Panc1 (cell line): ENCODE data around the gene NID1. TPM values are rescaled to one million over a fixed set of nuclear protein-coding genes. Genes with fewer than 3 reads are reported as not detected.

Experiments used
- ATAC-seq: fragments of 200-7000 bp; cut with Tn5 transposase; 2 replicates; pipeline ENCODE4 v1.9.1; 2020; ENCODE audit warnings: mild to moderate bottlenecking, moderate library complexity
- BruUV-seq: library from RNA; stranded (reverse); fragments of 400-500 nt; replicated peaks from 2 replicates; lab custom pipeline; 2021; lab: Mats Ljungman, UMichigan
- CTCF ChIA-PET: fragments of 300-600 bp; sonication (Branson Sonifier 250); formaldehyde crosslinking; loops from one replicate; lab custom pipeline; 2022; ENCODE audit warnings: antibody characterized with exemption; lab: Charles Lee
- POLR2A ChIA-PET: fragments of 300-600 bp; sonication (Branson Sonifier 250); formaldehyde crosslinking; loops from one replicate; lab custom pipeline; 2022; ENCODE audit warnings: antibody characterized with exemption; lab: Charles Lee
- DNase-seq: peaks from one replicate; pipeline ENCODE4 v3.0.0-alpha.2; 2010; ENCODE audit warnings: low read depth, low spot score
- H3K27ac ChIP-seq: 2 replicates; pipeline ENCODE4 v1.5.1; 2011; ENCODE audit warnings: mild to moderate bottlenecking, low read length, inconsistent platforms
- H3K27me3 ChIP-seq: fragments of 200-500 bp; sonication (Bioruptor generic); 2 replicates; pipeline ENCODE4 v1.6.0; 2014; ENCODE audit warnings: low read length, inconsistent platforms; ENCODE audit not compliant: control insufficient read depth, insufficient read depth
- H3K36me3 ChIP-seq: fragments of 200-500 bp; sonication (Bioruptor generic); 2 replicates; pipeline ENCODE4 v1.5.1; 2014; ENCODE audit warnings: inconsistent platforms, mild to moderate bottlenecking, low read length, moderate library complexity; ENCODE audit not compliant: control insufficient read depth, insufficient read depth
- H3K4me1 ChIP-seq: 2 replicates; pipeline ENCODE4 v1.5.1; 2011; ENCODE audit warnings: inconsistent platforms, mild to moderate bottlenecking, low read length, moderate library complexity; ENCODE audit not compliant: control insufficient read depth, insufficient read depth
- H3K4me3 ChIP-seq, 2 experiments: 2 replicates each; pipeline ENCODE4 v1.5.1; 2011 to 2012; ENCODE audit warnings: low read depth in 2 of 2, low read length in 2 of 2, mild to moderate bottlenecking in 2 of 2, inconsistent platforms in 1 of 2, moderate library complexity in 1 of 2
- H3K9me3 ChIP-seq: fragments of 200-500 bp; sonication (Bioruptor generic); 2 replicates; pipeline ENCODE4 v1.5.1; 2014; ENCODE audit warnings: low read depth, mild to moderate bottlenecking, inconsistent platforms, low read length, moderate library complexity; ENCODE audit not compliant: control insufficient read depth, insufficient read depth
- POLR2AphosphoS5 ChIP-seq: IDR thresholded peaks from 2 replicates; pipeline ENCODE4 v1.6.1; 2012; ENCODE audit warnings: mild to moderate bottlenecking, low read depth, low read length, moderate library complexity
- SIN3A ChIP-seq: IDR thresholded peaks from 2 replicates; pipeline ENCODE4 v1.6.1; 2012; ENCODE audit warnings: low read depth, mild to moderate bottlenecking, low read length, moderate library complexity, borderline replicate concordance; ENCODE audit not compliant: insufficient read depth
- TCF7L2 ChIP-seq: IDR thresholded peaks from 2 replicates; pipeline ENCODE4 v1.6.1; 2011; ENCODE audit warnings: mild to moderate bottlenecking, low read depth, low read length, inconsistent platforms
- in situ Hi-C: cut with HindIII; loops from 2 replicates; pipeline ENCODE4 v1.10.0; 2016; ENCODE audit warnings: low sequenced_read_pairs, low pct_unique_long_range_greater_than_20kb
- intact Hi-C: fragments of 100-400 bp; cut with micrococcal nuclease; formaldehyde crosslinking; loops from one replicate; pipeline ENCODE4 v1.10.0; 2022; ENCODE audit not compliant: unreplicated experiment
- total RNA-seq: library from RNA; stranded (reverse); gene quantifications from one replicate; pipeline ENCODE4 v1.2.1, GENCODE V29; 2021; ENCODE audit not compliant: unreplicated experiment
- TF ChIP-seq, protein P1 (sequence below), 2 experiments: IDR thresholded peaks; 2 replicates each; pipeline ENCODE4 v1.6.1; 2011 to 2012; ENCODE audit warnings: low read depth in 2 of 2, control low read depth in 1 of 2, low read length in 1 of 2, mild to moderate bottlenecking in 1 of 2, moderate library complexity in 1 of 2; ENCODE audit not compliant: insufficient read depth in 1 of 2
- TF ChIP-seq, protein P2 (sequence below): fragments of 450-650 bp; IDR thresholded peaks from 2 replicates; pipeline ENCODE4 v1.5.1; 2017; ENCODE audit warnings: mild to moderate bottlenecking

The NID1 gene
- total RNA-seq, 1 experiment from 2014 or later: 89.3 TPM

DNA sequence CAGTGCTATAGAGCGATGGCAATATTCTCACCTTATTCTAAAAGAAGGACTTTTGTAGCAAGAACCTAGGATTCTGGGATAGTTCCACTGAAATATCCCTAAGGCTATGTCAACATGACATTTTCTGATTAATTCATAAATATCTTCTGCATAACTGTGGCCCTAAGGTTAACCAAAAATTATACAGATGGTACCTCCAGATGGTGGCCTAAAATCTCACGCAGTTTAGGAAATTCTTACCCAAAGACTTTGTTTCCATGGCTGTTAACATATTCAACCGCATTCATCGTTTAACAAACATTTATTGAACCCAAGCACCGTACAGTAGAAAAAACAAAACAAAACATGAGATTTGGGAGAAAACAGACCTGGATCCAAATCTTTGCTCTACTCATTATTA, 19.1 kb downstream of the NID1 start:
- POLR2A ChIA-PET: no interaction called here
- no peaks in the 10 kb centered on the region for H3K9me3 ChIP-seq
- H3K4me3 ChIP-seq: no peak overlapping the region
- in situ Hi-C loops (no loop called here), intact Hi-C loops (no loop called here)
- ATAC-seq: no peak
- H3K27me3 ChIP-seq: no peaks in the 10 kb centered on the region
- TF ChIP-seq, protein P1, sequence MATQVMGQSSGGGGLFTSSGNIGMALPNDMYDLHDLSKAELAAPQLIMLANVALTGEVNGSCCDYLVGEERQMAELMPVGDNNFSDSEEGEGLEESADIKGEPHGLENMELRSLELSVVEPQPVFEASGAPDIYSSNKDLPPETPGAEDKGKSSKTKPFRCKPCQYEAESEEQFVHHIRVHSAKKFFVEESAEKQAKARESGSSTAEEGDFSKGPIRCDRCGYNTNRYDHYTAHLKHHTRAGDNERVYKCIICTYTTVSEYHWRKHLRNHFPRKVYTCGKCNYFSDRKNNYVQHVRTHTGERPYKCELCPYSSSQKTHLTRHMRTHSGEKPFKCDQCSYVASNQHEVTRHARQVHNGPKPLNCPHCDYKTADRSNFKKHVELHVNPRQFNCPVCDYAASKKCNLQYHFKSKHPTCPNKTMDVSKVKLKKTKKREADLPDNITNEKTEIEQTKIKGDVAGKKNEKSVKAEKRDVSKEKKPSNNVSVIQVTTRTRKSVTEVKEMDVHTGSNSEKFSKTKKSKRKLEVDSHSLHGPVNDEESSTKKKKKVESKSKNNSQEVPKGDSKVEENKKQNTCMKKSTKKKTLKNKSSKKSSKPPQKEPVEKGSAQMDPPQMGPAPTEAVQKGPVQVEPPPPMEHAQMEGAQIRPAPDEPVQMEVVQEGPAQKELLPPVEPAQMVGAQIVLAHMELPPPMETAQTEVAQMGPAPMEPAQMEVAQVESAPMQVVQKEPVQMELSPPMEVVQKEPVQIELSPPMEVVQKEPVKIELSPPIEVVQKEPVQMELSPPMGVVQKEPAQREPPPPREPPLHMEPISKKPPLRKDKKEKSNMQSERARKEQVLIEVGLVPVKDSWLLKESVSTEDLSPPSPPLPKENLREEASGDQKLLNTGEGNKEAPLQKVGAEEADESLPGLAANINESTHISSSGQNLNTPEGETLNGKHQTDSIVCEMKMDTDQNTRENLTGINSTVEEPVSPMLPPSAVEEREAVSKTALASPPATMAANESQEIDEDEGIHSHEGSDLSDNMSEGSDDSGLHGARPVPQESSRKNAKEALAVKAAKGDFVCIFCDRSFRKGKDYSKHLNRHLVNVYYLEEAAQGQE (IDR thresholded peaks at IDR 0.05; ENCODE audit: insufficient read depth in 1 of 2, low read depth in 2 of 2, low read length in 1 of 2): no peak
- TF ChIP-seq, protein P2, sequence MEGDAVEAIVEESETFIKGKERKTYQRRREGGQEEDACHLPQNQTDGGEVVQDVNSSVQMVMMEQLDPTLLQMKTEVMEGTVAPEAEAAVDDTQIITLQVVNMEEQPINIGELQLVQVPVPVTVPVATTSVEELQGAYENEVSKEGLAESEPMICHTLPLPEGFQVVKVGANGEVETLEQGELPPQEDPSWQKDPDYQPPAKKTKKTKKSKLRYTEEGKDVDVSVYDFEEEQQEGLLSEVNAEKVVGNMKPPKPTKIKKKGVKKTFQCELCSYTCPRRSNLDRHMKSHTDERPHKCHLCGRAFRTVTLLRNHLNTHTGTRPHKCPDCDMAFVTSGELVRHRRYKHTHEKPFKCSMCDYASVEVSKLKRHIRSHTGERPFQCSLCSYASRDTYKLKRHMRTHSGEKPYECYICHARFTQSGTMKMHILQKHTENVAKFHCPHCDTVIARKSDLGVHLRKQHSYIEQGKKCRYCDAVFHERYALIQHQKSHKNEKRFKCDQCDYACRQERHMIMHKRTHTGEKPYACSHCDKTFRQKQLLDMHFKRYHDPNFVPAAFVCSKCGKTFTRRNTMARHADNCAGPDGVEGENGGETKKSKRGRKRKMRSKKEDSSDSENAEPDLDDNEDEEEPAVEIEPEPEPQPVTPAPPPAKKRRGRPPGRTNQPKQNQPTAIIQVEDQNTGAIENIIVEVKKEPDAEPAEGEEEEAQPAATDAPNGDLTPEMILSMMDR: no peak
- TF ChIP-seq SIN3A (no peak), POLR2AphosphoS5 (no peak), TCF7L2 (no peak)
- H3K4me1 ChIP-seq: no peaks in the 10 kb centered on the region
- H3K27ac ChIP-seq: no peak overlapping the region
- no peaks in the 10 kb centered on the region for H3K36me3 ChIP-seq
- CTCF ChIA-PET: no interaction called here
- no peak for DNase-seq
- no TSS peak for BruUV-seq

DNA sequence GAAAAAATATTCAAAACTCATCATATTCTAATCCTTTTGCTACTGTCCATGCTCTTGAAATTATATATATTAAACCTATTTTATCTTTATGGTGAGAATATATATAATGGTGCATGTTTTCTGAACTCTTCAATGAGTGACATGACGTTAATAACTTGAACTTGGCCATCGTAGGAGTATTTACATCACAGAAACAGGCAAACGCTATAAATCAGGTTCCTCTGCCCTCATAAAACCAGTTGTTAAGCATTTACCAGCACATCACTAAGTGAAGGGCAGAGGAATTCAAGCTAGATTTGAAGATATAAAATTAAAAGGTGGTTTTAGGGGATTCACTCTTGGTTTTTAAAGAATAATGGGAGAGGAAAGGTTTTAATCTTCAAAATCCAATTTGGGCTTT, 20.5 kb downstream of the NID1 start:
- TF ChIP-seq, protein P1 (IDR thresholded peaks at IDR 0.05; ENCODE audit: insufficient read depth in 1 of 2, low read depth in 2 of 2, low read length in 1 of 2): no peak
- TF ChIP-seq POLR2AphosphoS5: no peak
- no peak for TF ChIP-seq TCF7L2
- TF ChIP-seq SIN3A: no peak
- TF ChIP-seq, protein P2: no peak
- ChIA-PET POLR2A (no interaction called here), CTCF (no interaction called here)
- H3K9me3 ChIP-seq: no peaks in the 10 kb centered on the region
- DNase-seq (no peak), ATAC-seq (no peak)
- in situ Hi-C loops: no loop called here
- H3K36me3 ChIP-seq: no peaks in the 10 kb centered on the region
- H3K4me3 ChIP-seq: no peak overlapping the region
- no TSS peak for BruUV-seq
- intact Hi-C loops: no loop called here
- H3K27ac ChIP-seq: no peak overlapping the region
- H3K4me1 ChIP-seq: no peaks in the 10 kb centered on the region
- no peaks in the 10 kb centered on the region for H3K27me3 ChIP-seq
